SK-N-SH treated with all-trans-retinoic acid at 6 μM for 48 hours (cell line): ENCODE results near the gene MBD3L2.

Source experiments
- ATAC-seq: fragments of 200-7000 bp; cut with Tn5 transposase; 3 replicates; pipeline ENCODE4 v1.9.1; 2020; ENCODE audit warnings: mild to moderate bottlenecking, moderate library complexity
- ARNTL ChIP-seq: fragments of 450-650 bp; formaldehyde crosslinking; IDR thresholded peaks from 2 replicates; pipeline ENCODE4 v1.5.0; 2020; ENCODE audit warnings: low read depth, mild to moderate bottlenecking, moderate library complexity, borderline replicate concordance
- BACH2 ChIP-seq: fragments of 250-450 bp; sonication (Bioruptor Pico); IDR thresholded peaks from 2 replicates; pipeline ENCODE4 v1.9.0; 2021; ENCODE audit warnings: mild to moderate bottlenecking, borderline replicate concordance
- CSDC2 ChIP-seq: fragments of 250-450 bp; sonication (Bioruptor Pico); IDR thresholded peaks from 2 replicates; pipeline ENCODE4 v1.5.0; 2020; ENCODE audit warnings: mild to moderate bottlenecking, moderate library complexity
- ESRRG ChIP-seq: fragments of 250-450 bp; sonication (Bioruptor Pico); IDR thresholded peaks from 2 replicates; pipeline ENCODE4 v1.6.1; 2021; ENCODE audit warnings: mild to moderate bottlenecking
- GLIS3 ChIP-seq: fragments of 250-450 bp; sonication (Bioruptor Pico); IDR thresholded peaks from 2 replicates; pipeline ENCODE4 v1.5.0; 2020; ENCODE audit warnings: mild to moderate bottlenecking, moderate library complexity
- ISL1 ChIP-seq: fragments of 250-450 bp; sonication (Bioruptor Pico); IDR thresholded peaks from 2 replicates; pipeline ENCODE4 v2.1.2; 2022; ENCODE audit warnings: mild to moderate bottlenecking, moderate library complexity
- OSR1 ChIP-seq: fragments of 250-450 bp; sonication (Bioruptor Pico); IDR thresholded peaks from 2 replicates; pipeline ENCODE4 v1.8.0; 2022; ENCODE audit warnings: moderate library complexity, mild to moderate bottlenecking, inconsistent platforms
- PPARA ChIP-seq: fragments of 250-450 bp; sonication (Bioruptor Pico); IDR thresholded peaks from 2 replicates; pipeline ENCODE4 v1.5.0; 2020; ENCODE audit warnings: mild to moderate bottlenecking, borderline replicate concordance
- RARB ChIP-seq: fragments of 250-450 bp; sonication (Bioruptor Pico); IDR thresholded peaks from 2 replicates; pipeline ENCODE4 v1.8.0; 2021; ENCODE audit warnings: mild to moderate bottlenecking, moderate library complexity
- SNAI2 ChIP-seq: fragments of 250-450 bp; sonication (Bioruptor Pico); IDR thresholded peaks from 2 replicates; pipeline ENCODE4 v1.5.0; 2020; ENCODE audit warnings: mild to moderate bottlenecking, moderate library complexity
- TCF4 ChIP-seq: fragments of 250-450 bp; sonication (Bioruptor Pico); IDR thresholded peaks from 2 replicates; pipeline ENCODE4 v1.8.0; 2021; ENCODE audit warnings: mild to moderate bottlenecking, moderate library complexity, borderline replicate concordance
- TOX ChIP-seq: fragments of 250-450 bp; sonication (Bioruptor Pico); IDR thresholded peaks from 2 replicates; pipeline ENCODE4 v1.8.0; 2021; ENCODE audit warnings: mild to moderate bottlenecking, moderate library complexity, borderline replicate concordance
- ZC3H10 ChIP-seq: fragments of 250-450 bp; sonication (Bioruptor Pico); IDR thresholded peaks from 2 replicates; pipeline ENCODE4 v1.5.1; 2021; ENCODE audit warnings: mild to moderate bottlenecking, moderate library complexity
- ZFP3 ChIP-seq: fragments of 250-450 bp; sonication (Bioruptor Pico); IDR thresholded peaks from 2 replicates; pipeline ENCODE4 v1.5.0; 2020; ENCODE audit warnings: mild to moderate bottlenecking, moderate library complexity
- ZFP30 ChIP-seq: fragments of 450-650 bp; formaldehyde crosslinking; IDR thresholded peaks from 2 replicates; pipeline ENCODE4 v1.5.0; 2022; ENCODE audit warnings: mild to moderate bottlenecking, moderate library complexity
- ZNF565 ChIP-seq: fragments of 450-650 bp; formaldehyde crosslinking; conservative IDR thresholded peaks from 2 replicates; pipeline ENCODE4 v1.5.0; 2020; ENCODE audit warnings: low read depth, mild to moderate bottlenecking, moderate library complexity
- ZNF70 ChIP-seq: fragments of 450-650 bp; formaldehyde crosslinking; IDR thresholded peaks from 2 replicates; pipeline ENCODE4 v1.5.0; 2020; ENCODE audit warnings: mild to moderate bottlenecking, moderate library complexity
- TF ChIP-seq, protein P1 (sequence below): fragments of 250-450 bp; sonication (Bioruptor Pico); IDR thresholded peaks from 2 replicates; pipeline ENCODE4 v1.8.0; 2021; ENCODE audit warnings: low read depth, mild to moderate bottlenecking, moderate library complexity, borderline replicate concordance
- TF ChIP-seq, protein P2 (sequence below): fragments of 250-450 bp; sonication (Bioruptor Pico); IDR thresholded peaks from 2 replicates; pipeline ENCODE4 v1.5.1; 2021; ENCODE audit warnings: mild to moderate bottlenecking, moderate library complexity
- TF ChIP-seq, protein P3 (sequence below): fragments of 250-450 bp; sonication (Bioruptor Pico); IDR thresholded peaks from 2 replicates; pipeline ENCODE4 v1.8.0; 2020; ENCODE audit warnings: mild to moderate bottlenecking, moderate library complexity, borderline replicate concordance
- TF ChIP-seq, protein P4 (sequence below): fragments of 250-450 bp; sonication (Bioruptor Pico); IDR thresholded peaks from 2 replicates; pipeline ENCODE4 v1.5.1; 2020; ENCODE audit warnings: low read depth, mild to moderate bottlenecking, moderate library complexity

MBD3L2 gene

DNA sequence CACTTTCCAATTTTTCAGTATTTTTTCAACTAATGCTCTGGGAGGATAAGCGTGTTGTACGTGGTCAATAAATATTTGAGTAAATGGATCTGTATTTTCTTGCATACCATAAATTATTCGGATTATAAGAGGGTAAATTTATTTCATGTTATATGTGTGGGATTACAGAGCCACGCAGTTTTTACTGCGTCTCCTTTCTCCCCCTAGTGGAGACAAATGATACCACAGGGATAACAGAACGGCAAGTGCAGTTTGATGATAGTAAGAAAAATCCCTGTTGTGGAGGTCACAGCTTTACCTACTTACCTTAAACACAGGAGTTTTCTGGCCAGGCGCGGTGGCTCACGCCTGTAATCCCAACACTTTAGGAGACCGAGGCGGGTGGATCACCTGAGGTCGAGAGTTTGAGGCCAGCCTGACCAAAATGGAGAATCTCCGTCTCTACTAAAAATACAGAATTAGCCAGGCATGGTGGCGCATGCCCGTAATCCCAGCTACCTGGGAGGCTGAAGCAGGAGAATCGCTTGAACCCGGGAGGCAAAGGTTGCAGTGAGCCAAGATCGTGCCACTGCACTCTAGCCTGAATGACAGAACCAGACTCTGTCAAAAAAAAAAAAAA is 44.7 kb upstream of the MBD3L2 start:
- ATAC-seq, result no peak
- no peak for TF ChIP-seq ZC3H10 (CRISPR knock-in tag)
- TF ChIP-seq CSDC2 (CRISPR knock-in tag), result no peak
- no peak for TF ChIP-seq ZFP3 (CRISPR knock-in tag)
- TF ChIP-seq, protein P1, sequence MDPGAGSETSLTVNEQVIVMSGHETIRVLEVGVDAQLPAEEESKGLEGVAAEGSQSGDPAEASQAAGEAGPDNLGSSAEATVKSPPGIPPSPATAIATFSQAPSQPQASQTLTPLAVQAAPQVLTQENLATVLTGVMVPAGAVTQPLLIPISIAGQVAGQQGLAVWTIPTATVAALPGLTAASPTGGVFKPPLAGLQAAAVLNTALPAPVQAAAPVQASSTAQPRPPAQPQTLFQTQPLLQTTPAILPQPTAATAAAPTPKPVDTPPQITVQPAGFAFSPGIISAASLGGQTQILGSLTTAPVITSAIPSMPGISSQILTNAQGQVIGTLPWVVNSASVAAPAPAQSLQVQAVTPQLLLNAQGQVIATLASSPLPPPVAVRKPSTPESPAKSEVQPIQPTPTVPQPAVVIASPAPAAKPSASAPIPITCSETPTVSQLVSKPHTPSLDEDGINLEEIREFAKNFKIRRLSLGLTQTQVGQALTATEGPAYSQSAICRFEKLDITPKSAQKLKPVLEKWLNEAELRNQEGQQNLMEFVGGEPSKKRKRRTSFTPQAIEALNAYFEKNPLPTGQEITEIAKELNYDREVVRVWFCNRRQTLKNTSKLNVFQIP (CRISPR knock-in tag), result no peak
- no peak for TF ChIP-seq BACH2 (CRISPR knock-in tag)
- TF ChIP-seq SNAI2 (CRISPR knock-in tag), result no peak

DNA sequence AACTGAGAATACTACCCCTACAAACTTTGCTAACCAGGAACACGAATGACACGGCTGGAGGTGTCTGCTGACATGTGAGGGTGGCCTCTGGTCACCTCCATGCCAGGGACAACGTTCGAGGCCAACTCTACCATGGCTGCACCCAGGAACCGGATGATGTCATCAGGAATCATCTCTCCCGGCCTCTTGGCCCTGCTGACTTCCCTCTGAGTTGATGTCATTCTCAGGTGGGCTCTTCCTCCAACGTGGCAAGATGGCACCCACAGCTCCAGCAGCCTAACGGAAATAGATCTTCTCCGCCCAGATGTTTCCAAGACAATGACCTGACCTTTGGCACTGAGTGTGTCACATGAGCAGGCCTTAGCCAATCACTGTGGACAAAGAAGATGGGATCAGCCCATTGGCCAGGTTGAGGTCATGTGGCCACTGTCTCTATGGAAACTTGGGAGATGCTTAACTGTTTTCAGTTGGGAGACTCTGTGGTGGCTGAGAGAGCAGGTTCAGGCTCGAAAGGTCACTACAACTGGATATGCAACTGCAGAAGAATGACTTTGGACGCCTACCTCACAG is 42.9 kb upstream of the MBD3L2 start:
- no peak for ATAC-seq
- TF ChIP-seq ISL1 (no peak), ZNF70 (CRISPR knock-in tag) (no peak), TOX (CRISPR knock-in tag) (no peak), ZC3H10 (CRISPR knock-in tag) (no peak), GLIS3 (CRISPR knock-in tag) (no peak), OSR1 (no peak), CSDC2 (CRISPR knock-in tag) (no peak), TCF4 (CRISPR knock-in tag) (no peak), ZNF565 (CRISPR knock-in tag) (no peak)
- TF ChIP-seq, protein P2, sequence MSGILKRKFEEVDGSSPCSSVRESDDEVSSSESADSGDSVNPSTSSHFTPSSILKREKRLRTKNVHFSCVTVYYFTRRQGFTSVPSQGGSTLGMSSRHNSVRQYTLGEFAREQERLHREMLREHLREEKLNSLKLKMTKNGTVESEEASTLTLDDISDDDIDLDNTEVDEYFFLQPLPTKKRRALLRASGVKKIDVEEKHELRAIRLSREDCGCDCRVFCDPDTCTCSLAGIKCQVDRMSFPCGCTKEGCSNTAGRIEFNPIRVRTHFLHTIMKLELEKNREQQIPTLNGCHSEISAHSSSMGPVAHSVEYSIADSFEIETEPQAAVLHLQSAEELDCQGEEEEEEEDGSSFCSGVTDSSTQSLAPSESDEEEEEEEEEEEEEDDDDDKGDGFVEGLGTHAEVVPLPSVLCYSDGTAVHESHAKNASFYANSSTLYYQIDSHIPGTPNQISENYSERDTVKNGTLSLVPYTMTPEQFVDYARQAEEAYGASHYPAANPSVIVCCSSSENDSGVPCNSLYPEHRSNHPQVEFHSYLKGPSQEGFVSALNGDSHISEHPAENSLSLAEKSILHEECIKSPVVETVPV (CRISPR knock-in tag), result no peak

DNA sequence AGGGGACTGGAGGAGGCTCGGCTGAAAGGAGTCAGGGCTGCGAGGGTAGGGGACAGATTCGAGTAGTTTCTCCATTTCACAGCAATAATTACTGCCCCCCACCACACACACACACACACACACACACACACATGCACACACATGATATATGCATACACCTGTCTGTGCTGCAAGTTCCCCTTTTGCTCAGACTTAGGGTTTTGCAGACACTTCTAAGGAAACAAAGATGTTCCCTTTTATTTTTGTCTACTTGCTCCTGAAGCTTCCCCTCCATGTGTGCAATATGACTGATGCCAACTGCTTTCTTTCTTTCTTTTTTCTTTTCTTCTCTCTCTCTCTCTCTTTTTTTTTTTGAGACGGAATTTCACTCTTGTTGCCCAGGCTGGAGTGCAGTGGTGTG is 41.3 kb upstream of the MBD3L2 start:
- TF ChIP-seq ARNTL (CRISPR knock-in tag) (no peak), ZNF565 (CRISPR knock-in tag) (no peak), ZC3H10 (CRISPR knock-in tag) (no peak)
- no peak for ATAC-seq

DNA sequence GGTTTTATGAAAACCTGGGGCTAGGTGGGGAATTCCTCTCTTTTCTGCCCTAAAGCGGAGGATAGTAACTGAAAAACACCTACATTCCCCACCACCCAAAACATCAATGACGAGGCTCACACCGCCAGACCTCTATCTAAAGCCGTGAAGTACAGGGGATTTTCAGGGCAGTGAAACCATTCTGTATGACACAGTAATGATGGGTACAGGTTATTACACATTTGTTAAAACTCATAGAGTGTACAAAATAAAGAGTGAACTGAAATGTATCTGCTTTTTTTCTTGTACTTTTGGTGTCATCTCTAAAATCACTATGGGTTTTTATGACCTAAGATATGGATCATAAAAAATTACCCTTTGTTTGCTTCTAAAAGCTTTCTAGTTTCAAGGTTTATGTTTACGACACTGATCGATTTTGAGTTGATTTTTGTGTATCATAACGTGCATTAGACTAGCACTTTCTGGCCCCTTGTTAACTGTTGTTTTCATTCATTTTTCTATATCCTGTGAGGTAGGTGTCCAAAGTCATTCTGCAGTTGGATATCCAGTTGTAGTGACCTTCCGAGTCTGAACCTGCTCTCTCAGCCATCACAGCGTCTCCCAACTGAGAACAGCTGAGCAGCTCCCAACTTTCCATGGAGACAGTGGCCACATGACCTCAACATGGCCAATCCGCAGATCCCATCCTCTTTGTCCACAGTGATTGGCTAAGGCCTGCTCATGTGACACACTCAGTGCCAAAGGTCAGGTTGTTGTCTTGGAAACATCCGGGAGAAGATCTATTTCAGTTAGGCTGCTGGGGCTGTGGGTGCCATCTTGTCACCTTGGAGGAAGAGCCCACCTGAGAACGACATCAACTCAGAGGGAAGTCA is 38.2 kb upstream of the MBD3L2 start:
- ATAC-seq, result no peak
- TF ChIP-seq TCF4 (CRISPR knock-in tag), result no peak
- no peak for TF ChIP-seq ESRRG
- no peak for TF ChIP-seq ARNTL (CRISPR knock-in tag)
- no peak for TF ChIP-seq ZC3H10 (CRISPR knock-in tag)
- TF ChIP-seq TOX (CRISPR knock-in tag), result no peak

DNA sequence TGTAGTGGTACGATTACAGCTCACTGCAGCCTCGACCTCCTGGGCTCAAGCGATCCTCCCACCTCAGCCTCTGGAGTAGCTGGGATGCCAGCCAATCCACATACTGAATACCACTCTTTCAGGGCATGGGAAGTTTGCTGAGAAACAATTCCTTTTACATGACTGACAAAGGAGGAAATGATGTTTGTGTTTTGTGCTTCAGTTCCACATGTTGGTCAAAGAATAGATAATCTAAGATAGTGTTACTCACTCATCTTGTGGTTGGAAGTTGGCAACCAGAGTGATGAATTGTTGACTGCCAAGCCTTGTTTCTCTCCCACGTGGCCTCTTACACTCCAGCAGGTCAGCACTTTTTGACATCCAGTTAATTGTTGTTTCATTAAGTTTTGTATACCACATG is 35.4 kb upstream of the MBD3L2 start:
- no peak for ATAC-seq
- TF ChIP-seq OSR1, result no peak
- no peak for TF ChIP-seq RARB (CRISPR knock-in tag)
- TF ChIP-seq ZFP30 (CRISPR knock-in tag), result no peak
- no peak for TF ChIP-seq ZNF70 (CRISPR knock-in tag)
- TF ChIP-seq BACH2 (CRISPR knock-in tag), result no peak
- TF ChIP-seq, protein P3, sequence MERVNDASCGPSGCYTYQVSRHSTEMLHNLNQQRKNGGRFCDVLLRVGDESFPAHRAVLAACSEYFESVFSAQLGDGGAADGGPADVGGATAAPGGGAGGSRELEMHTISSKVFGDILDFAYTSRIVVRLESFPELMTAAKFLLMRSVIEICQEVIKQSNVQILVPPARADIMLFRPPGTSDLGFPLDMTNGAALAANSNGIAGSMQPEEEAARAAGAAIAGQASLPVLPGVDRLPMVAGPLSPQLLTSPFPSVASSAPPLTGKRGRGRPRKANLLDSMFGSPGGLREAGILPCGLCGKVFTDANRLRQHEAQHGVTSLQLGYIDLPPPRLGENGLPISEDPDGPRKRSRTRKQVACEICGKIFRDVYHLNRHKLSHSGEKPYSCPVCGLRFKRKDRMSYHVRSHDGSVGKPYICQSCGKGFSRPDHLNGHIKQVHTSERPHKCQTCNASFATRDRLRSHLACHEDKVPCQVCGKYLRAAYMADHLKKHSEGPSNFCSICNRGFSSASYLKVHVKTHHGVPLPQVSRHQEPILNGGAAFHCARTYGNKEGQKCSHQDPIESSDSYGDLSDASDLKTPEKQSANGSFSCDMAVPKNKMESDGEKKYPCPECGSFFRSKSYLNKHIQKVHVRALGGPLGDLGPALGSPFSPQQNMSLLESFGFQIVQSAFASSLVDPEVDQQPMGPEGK (CRISPR knock-in tag), result no peak
- no peak for TF ChIP-seq PPARA
- TF ChIP-seq ZNF565 (CRISPR knock-in tag), result no peak
- TF ChIP-seq, protein P2 (CRISPR knock-in tag), result no peak
- no peak for TF ChIP-seq ZFP3 (CRISPR knock-in tag)
- no peak for TF ChIP-seq ESRRG
- TF ChIP-seq, protein P4, sequence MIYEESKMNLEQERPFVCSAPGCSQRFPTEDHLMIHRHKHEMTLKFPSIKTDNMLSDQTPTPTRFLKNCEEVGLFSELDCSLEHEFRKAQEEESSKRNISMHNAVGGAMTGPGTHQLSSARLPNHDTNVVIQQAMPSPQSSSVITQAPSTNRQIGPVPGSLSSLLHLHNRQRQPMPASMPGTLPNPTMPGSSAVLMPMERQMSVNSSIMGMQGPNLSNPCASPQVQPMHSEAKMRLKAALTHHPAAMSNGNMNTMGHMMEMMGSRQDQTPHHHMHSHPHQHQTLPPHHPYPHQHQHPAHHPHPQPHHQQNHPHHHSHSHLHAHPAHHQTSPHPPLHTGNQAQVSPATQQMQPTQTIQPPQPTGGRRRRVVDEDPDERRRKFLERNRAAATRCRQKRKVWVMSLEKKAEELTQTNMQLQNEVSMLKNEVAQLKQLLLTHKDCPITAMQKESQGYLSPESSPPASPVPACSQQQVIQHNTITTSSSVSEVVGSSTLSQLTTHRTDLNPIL, result no peak
- TF ChIP-seq, protein P1 (CRISPR knock-in tag), result no peak
